BJ (cell line): Measurements from ENCODE around the gene RALA. TPM values are rescaled to one million over a fixed set of nuclear protein-coding genes. Genes with fewer than 3 reads are reported as not detected.

ENCODE experiments used
- CTCF ChIA-PET: fragments of 350-600 bp; formaldehyde crosslinking; extraction: SDS; loops from one replicate; lab custom pipeline; 2021; ENCODE audit warnings: antibody characterized with exemption, inconsistent platforms; lab: Yijun Ruan, JAX
- POLR2A ChIA-PET: fragments of 300-600 bp; sonication (Branson Sonifier 250); formaldehyde crosslinking; extraction: SDS; loops from one replicate; lab custom pipeline; 2021; ENCODE audit warnings: antibody characterized with exemption; lab: Charles Lee
- DNase-seq: peaks from one replicate; pipeline ENCODE4 v3.0.0-alpha.2; 2011; ENCODE audit warnings: low read depth
- H3K27me3 ChIP-seq: 2 replicates; pipeline ENCODE4 v1.6.0; 2011; ENCODE audit warnings: low read length; ENCODE audit not compliant: control insufficient read depth, insufficient read depth
- H3K36me3 ChIP-seq: 2 replicates; pipeline ENCODE4 v1.5.1; 2011; ENCODE audit warnings: low read length; ENCODE audit not compliant: control insufficient read depth, insufficient read depth
- H3K4me3 ChIP-seq: 2 replicates; pipeline ENCODE4 v1.5.1; 2011; ENCODE audit warnings: low read depth, mild to moderate bottlenecking, control low read depth, low read length
- CTCF ChIP-seq: IDR thresholded peaks from 2 replicates; pipeline ENCODE4 v1.5.1; 2011; ENCODE audit warnings: low read depth, mild to moderate bottlenecking, control low read depth, inconsistent platforms, low read length, moderate library complexity; ENCODE audit not compliant: insufficient read depth
- polyA minus RNA-seq: library from RNA; depleted of rRNA, polyadenylated mRNA; stranded (reverse); fragments of >200 nt; gene quantifications from 2 replicates; pipeline ENCODE4 v1.2.3, GENCODE V29; 2011; rRNA and poly(A)+ RNA removed
- polyA plus RNA-seq: library from polyadenylated mRNA; depleted of rRNA; stranded (reverse); fragments of >200 nt; gene quantifications from 2 replicates; pipeline ENCODE4 v1.2.3, GENCODE V29; 2011; rRNA removed

The RALA gene
- polyA plus RNA-seq = 14.9 and 27.9 TPM in 2 replicates
- 13.0 and 15.2 TPM in 2 replicates for polyA minus RNA-seq

GRCh38 chr7:39623047-39623731, at the start of gene RALA:
RALA (plus strand) TSS chr7:39623572; CDS start chr7:39686668, 63,096 bp downstream.
- DNase-seq = peak; percentile 71
- Histone ChIP-seq H3K36me3 (no peaks in the 10 kb centered on the region), H3K4me3 (peak within 1 kb of the TSS; percentile 95), H3K27me3 (no peaks in the 10 kb centered on the region)
- CTCF ChIA-PET = interaction anchor here (0.6 to 2.3 kb wide), 9 partner anchors 14 to 123 kb away, joined by 3 to 10 read pairs (median 3); no protein-coding TSS in a partner anchor
- POLR2A ChIA-PET = interaction anchor here (0.6 to 0.7 kb wide), 5 partner anchors 8 to 126 kb away, joined by 3 to 5 read pairs (median 4); no protein-coding TSS in a partner anchor
- 0 out of 2 replicates have a peak, but pooled peaks have one; percentile 7 for TF ChIP-seq CTCF

DNA sequence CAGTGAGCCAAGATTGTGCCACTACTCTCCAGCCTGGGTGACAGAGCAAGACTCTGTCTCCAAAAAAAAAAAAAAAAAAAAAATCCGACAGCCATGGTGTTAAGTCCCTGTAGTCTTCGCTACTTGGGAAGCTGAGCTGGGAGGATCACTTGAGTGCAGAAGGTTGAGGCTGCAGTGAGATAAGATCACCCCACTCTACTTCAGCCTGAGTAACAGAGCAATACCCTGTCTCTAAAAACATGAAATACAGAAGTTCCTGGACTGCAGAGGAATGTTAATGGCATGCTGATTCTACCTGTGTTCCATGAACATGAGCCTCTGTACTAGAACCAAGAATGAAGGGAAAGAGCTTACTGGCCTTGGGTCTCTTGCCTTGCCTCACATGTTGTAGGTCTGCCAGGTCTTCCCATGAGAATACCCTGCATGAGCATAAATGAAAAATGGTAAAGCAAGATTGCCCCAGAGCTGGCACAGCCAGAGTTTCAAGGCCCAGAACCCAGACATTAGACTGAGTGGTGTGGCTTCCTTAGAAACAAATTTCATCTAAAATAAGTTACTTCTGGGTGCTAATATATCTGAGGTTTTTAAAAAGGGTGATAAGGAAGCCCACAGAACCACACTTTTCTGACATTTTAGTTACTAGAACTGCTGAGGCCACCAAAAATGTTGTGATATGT, 48.6 kb upstream of the RALA start:
- no peak overlapping the region for H3K4me3 ChIP-seq
- H3K27me3 ChIP-seq = no peaks in the 10 kb centered on the region
- no peak for DNase-seq
- ChIA-PET CTCF (interaction anchor here (1.2 to 11.3 kb wide), 2 partner anchors 171 to 378 kb away, joined by 3 to 287 read pairs; no protein-coding TSS in a partner anchor), POLR2A (no interaction called here)
- H3K36me3 ChIP-seq = peaks cover 4% of the 10 kb centered on the region
- no peak for TF ChIP-seq CTCF

DNA sequence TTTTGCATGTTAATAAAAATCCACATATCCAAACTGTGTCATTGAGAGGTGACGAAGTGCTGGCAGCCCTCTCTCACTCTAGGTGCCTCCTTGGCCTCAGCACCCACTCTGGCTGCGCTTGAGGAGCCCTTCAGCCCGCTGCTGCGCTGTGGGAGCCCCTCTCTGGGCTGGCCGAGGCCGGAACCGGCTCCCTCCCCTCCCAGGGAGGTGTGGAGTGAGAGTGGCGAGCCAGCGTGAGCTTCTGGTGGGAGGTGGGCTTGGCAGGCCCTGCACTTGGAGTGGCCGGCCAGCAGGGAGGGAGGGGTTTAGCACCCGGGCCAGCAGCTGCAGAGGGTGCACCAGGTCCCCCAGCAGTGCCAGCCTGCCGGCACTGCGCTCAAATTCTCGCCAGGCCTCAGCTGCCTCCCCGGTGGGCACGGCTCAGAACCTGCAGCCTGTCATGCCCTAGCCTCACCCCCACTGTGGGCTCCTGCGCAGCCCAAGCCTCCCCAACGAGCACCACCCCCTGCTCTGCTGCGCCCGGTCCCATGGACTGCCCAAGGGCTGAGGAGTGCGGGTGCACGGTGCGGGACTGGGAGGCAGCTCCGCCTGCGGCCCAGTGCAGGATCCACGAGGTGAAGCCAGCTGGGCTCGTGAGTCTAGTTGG, 46.0 kb upstream of the RALA start:
- peaks cover 2% of the 10 kb centered on the region; the same call in 1 of the 2 replicates for H3K36me3 ChIP-seq
- no peak for DNase-seq
- TF ChIP-seq CTCF = no peak
- POLR2A ChIA-PET = no interaction called here
- H3K27me3 ChIP-seq = no peaks in the 10 kb centered on the region
- CTCF ChIA-PET = interaction anchor here (0.9 to 11.3 kb wide), 2 partner anchors 168 to 475 kb away, joined by 3 to 287 read pairs; no protein-coding TSS in a partner anchor
- H3K4me3 ChIP-seq = no peak overlapping the region

DNA sequence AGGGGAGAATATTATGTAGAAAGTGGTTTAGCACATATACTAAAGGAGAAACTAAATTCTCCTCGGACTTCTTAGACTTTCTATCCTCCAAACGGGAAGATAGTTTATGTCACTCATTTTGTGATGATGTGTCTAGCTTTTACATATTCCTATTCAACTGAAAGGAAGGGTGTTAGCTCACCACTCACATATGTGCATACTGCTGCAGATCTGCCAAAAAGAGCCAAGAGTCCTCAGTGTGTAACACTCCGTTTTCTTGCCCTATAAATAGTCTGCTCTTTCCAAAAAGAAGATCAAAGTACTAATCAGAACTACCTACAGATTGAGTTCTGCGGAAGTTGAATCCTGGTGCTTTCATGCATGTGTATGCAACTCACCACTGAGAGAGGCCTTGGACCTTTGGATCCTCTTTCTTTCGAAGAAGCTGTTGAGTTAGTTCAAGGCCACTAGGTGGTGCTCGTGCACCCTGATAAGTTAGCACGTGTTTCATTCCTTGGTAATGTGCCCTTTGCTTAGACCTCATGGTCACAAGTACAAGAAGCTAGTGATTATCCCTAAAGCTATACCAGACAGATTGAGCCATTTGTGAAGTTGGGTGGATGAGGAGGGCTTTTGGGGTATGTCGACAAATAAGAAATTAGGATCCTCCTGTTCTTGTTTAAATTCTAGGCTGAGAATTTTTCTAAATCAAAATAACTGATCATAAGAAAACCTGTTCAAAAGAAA, 43.1 kb upstream of the RALA start:
- peak; percentile 50 for DNase-seq

More for the DNA sequence above, 43.1 kb upstream of the RALA start:
- Histone ChIP-seq H3K27me3 (no peaks in the 10 kb centered on the region), H3K4me3 (no peak overlapping the region), H3K36me3 (peaks cover 2% of the 10 kb centered on the region; the same call in 1 of the 2 replicates)
- POLR2A ChIA-PET = interaction anchor here (0.6 to 0.7 kb wide), 4 partner anchors 43 to 166 kb away, joined by 3 to 7 read pairs (median 5); no protein-coding TSS in a partner anchor
- TF ChIP-seq CTCF = peak; percentile 75
- CTCF ChIA-PET = interaction anchor here (0.7 to 11.3 kb wide), 36 partner anchors 8 to 784 kb away, joined by 3 to 287 read pairs (median 4); partner anchors contain the start of genes RALA and YAE1
